PFSK-1 (cell line): Measurements from ENCODE around the gene TRERF1.

ENCODE experiments used
- FOXP2 ChIP-seq: optimal IDR thresholded peaks from 2 replicates; pipeline ENCODE3; 2011; ENCODE audit warnings: borderline replicate concordance, control low read depth, inconsistent platforms; ENCODE audit not compliant: insufficient read depth; ENCODE audit errors: extremely low read length, extremely low read depth
- POLR2AphosphoS5 ChIP-seq: IDR thresholded peaks from 2 replicates; pipeline ENCODE4 v1.6.1; 2012; ENCODE audit warnings: low read depth, mild to moderate bottlenecking, control low read depth, low read length, moderate library complexity
- SIN3A ChIP-seq: IDR thresholded peaks from 2 replicates; pipeline ENCODE4 v1.6.1; 2012; ENCODE audit warnings: mild to moderate bottlenecking, low read length, moderate library complexity, borderline replicate concordance; ENCODE audit not compliant: insufficient read depth
- TAF1 ChIP-seq: IDR thresholded peaks from 2 replicates; pipeline ENCODE4 v1.6.1; 2012; ENCODE audit warnings: low read length, control low read depth, borderline replicate concordance; ENCODE audit not compliant: insufficient read depth
- TF ChIP-seq, protein P1 (sequence below), 2 experiments: IDR thresholded peaks; 2 replicates each; pipeline versions ENCODE4 v1.6.1 to v1.8.0; 2011 to 2012; ENCODE audit warnings: low read depth in 2 of 2, low read length in 2 of 2, control low read depth in 1 of 2, inconsistent platforms in 1 of 2, mild to moderate bottlenecking in 1 of 2, moderate library complexity in 1 of 2; ENCODE audit not compliant: insufficient read depth in 1 of 2

The TRERF1 gene

DNA sequence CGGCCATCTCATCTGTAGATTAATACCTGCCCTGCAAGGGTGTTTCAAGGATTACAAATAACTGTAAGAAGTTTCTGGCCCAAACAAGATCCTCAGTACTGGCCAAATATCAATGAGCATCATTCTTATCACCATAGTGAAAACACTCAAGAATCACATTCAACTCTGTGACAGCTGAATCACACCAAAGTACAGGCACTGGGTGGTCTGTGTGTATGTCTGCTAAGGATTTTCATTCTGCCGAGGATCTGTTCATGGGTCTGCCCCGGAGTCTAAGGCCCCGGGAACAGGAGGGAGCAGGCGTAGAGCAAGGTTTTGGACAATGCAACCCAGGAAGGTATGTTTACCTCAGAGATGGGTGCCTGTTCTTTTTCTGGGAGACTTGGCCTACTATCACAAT lies 110.5 kb downstream of the TRERF1 start:
- TF ChIP-seq TAF1 (no peak), SIN3A (no peak), POLR2AphosphoS5 (no peak), FOXP2 (no peak)
- TF ChIP-seq, protein P1, sequence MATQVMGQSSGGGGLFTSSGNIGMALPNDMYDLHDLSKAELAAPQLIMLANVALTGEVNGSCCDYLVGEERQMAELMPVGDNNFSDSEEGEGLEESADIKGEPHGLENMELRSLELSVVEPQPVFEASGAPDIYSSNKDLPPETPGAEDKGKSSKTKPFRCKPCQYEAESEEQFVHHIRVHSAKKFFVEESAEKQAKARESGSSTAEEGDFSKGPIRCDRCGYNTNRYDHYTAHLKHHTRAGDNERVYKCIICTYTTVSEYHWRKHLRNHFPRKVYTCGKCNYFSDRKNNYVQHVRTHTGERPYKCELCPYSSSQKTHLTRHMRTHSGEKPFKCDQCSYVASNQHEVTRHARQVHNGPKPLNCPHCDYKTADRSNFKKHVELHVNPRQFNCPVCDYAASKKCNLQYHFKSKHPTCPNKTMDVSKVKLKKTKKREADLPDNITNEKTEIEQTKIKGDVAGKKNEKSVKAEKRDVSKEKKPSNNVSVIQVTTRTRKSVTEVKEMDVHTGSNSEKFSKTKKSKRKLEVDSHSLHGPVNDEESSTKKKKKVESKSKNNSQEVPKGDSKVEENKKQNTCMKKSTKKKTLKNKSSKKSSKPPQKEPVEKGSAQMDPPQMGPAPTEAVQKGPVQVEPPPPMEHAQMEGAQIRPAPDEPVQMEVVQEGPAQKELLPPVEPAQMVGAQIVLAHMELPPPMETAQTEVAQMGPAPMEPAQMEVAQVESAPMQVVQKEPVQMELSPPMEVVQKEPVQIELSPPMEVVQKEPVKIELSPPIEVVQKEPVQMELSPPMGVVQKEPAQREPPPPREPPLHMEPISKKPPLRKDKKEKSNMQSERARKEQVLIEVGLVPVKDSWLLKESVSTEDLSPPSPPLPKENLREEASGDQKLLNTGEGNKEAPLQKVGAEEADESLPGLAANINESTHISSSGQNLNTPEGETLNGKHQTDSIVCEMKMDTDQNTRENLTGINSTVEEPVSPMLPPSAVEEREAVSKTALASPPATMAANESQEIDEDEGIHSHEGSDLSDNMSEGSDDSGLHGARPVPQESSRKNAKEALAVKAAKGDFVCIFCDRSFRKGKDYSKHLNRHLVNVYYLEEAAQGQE (IDR thresholded peaks at IDR 0.05; ENCODE audit: insufficient read depth in 1 of 2, low read depth in 2 of 2, low read length in 2 of 2): no peak

DNA sequence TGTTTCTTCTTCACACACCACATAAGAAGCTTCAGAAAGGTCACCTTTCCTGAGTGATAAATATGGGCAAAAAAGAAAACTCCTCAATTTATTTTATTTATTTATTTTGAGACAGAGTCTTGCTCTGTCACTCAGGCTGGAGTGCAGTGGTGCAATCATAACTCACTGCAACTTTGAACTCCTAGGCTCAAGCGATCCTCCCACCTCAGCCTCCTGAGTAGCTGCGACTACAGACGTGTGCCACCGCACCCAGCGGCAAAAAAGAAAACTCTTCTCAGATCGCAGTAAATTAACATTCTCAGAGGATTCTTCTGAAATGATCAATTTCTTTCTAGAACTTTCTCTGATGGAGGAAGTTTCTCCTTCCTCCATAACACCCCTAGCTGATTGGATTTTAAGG lies 111.2 kb downstream of the TRERF1 start:
- no peak for TF ChIP-seq SIN3A
- TF ChIP-seq, protein P1 (IDR thresholded peaks at IDR 0.05; ENCODE audit: insufficient read depth in 1 of 2, low read depth in 2 of 2, low read length in 2 of 2): no peak

- TF ChIP-seq SIN3A: no peak
- no peak for TF ChIP-seq TAF1
- TF ChIP-seq, protein P1 (IDR thresholded peaks at IDR 0.05; ENCODE audit: insufficient read depth in 1 of 2, low read depth in 2 of 2, low read length in 2 of 2): no peak
- TF ChIP-seq POLR2AphosphoS5: no peak
- TF ChIP-seq FOXP2: no peak
These were observed 111.7 kb downstream of the TRERF1 start for GRCh38 chr6:42339991-42340401.

DNA sequence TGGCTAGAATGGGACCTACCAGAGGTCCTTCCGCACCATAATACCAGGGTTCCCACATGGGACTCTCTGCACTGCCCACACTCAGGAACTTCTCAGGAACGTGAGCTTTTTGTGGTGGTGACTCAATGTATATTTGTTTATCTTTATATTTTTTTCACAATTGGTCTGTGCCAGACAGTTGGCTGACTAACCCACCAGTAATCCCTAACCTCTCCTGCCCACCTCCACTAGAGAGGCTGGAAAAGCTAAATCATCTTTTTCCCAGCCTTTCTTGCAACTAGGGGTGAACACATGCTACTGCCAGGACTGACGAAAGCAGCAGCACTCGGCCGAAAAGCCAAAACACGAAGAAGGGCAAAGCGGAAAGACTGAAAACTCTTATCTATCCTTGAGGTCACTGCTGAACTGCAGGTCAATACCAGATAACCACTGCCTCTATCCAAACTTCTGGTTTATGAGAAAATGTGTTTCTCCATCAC lies 112.9 kb downstream of the TRERF1 start:
- TF ChIP-seq POLR2AphosphoS5 (no peak), SIN3A (no peak), FOXP2 (no peak), TAF1 (no peak)
- TF ChIP-seq, protein P1 (IDR thresholded peaks at IDR 0.05; ENCODE audit: insufficient read depth in 1 of 2, low read depth in 2 of 2, low read length in 2 of 2): no peak
